ENCODE data around the gene KCNF1. TPM values are rescaled to one million over a fixed set of nuclear protein-coding genes. Genes with fewer than 3 reads are reported as not detected.

KCNF1 gene
- total and polyA plus RNA-seq, 10 of the 15 experiments (the other 5 are each of a cell fraction or from before 2014, with no cell fraction given) = not detected

GRCh38 chr2:10912076-10912731 is 470 bp downstream of the KCNF1 start:
- no peaks in the 10 kb centered on the region for H4K20me1 ChIP-seq (ENCODE audit: control insufficient read depth, insufficient read depth)
- no peak overlapping the region for H3K27ac ChIP-seq (ENCODE audit: control insufficient read depth, insufficient read depth)
- WGBS (ENCODE audit: insufficient coverage, insufficient replicate concordance, low lambda C conversion rate, missing lambda C conversion rate) = 41% methylated on average over 52 of the region's 81 CpGs
- CTCF ChIA-PET = no interaction called here
- TF ChIP-seq DPF2 (IDR thresholded peaks at IDR 0.05) = no peak
- TF ChIP-seq TCF12 (IDR thresholded peaks at IDR 0.05; ENCODE audit: low read depth, low read length) = no peak
- TF ChIP-seq JUNB (IDR thresholded peaks at IDR 0.05) = no peak
- TF ChIP-seq CHD2 (IDR thresholded peaks at IDR 0.05; ENCODE audit: borderline replicate concordance, low read depth, low read length) = no peak
- TF ChIP-seq PML (IDR thresholded peaks at IDR 0.05; ENCODE audit: low read length) = no peak
- no peak for TF ChIP-seq TBL1XR1 (IDR thresholded peaks at IDR 0.05; ENCODE audit: low read depth, low read length)
- no peak for TF ChIP-seq ZBTB40 (IDR thresholded peaks at IDR 0.05; ENCODE audit: borderline replicate concordance)
- TF ChIP-seq NFYA (IDR thresholded peaks at IDR 0.05; ENCODE audit: borderline replicate concordance, low read depth, low read length) = no peak
- no peak for TF ChIP-seq CREB1 (IDR thresholded peaks at IDR 0.05; ENCODE audit: low read depth)
- TF ChIP-seq KLF5 (IDR thresholded peaks at IDR 0.05; ENCODE audit: partially characterized antibody) = no peak
- TF ChIP-seq ZNF24 (IDR thresholded peaks at IDR 0.05) = no peak
- no peak for TF ChIP-seq ZNF274 (IDR thresholded peaks at IDR 0.05; ENCODE audit: insufficient read depth, insufficient read length)
- TF ChIP-seq CBX5 (IDR thresholded peaks at IDR 0.05; ENCODE audit: low read depth) = no peak
- TF ChIP-seq SMAD1 (IDR thresholded peaks at IDR 0.05; ENCODE audit: low read depth, partially characterized antibody) = no peak
- TF ChIP-seq BHLHE40 (IDR thresholded peaks at IDR 0.05; ENCODE audit: borderline replicate concordance in 1 of 2, low read depth in 2 of 2, low read length in 1 of 2) = no peak
- TF ChIP-seq USF1 (IDR thresholded peaks at IDR 0.05; ENCODE audit: borderline replicate concordance, extremely low read length, insufficient read depth, low read depth, low read length) = no peak
- TF ChIP-seq RCOR1 (conservative IDR thresholded peaks at IDR 0.05; ENCODE audit: low read depth, low read length) = no peak
- no peak for TF ChIP-seq NKRF (conservative IDR thresholded peaks at IDR 0.05)
- no peak for DNase-seq (ENCODE audit: low read depth, low spot score)
- ATAC-seq = no peak
- H3K4me1 ChIP-seq (ENCODE audit: control insufficient read depth, insufficient read depth, low read length) = no peaks in the 10 kb centered on the region
- in situ Hi-C loops (cut with MboI) (no loop called here), intact Hi-C loops (cut with micrococcal nuclease; ENCODE audit: unreplicated experiment) (no loop called here)
- H3K9me3 ChIP-seq (replicated peaks; ENCODE audit: control insufficient read depth, insufficient read depth, low read length) = no peaks in the 10 kb centered on the region
- no TSS peak for BruUV-seq (replicated peaks)
- H3K9ac ChIP-seq (ENCODE audit: control insufficient read depth, insufficient read depth, low read length) = no peak overlapping the region
- H3K4me3 ChIP-seq = no peak overlapping the region
- RAD21 ChIA-PET (ENCODE audit: unreplicated experiment) = no interaction called here
- SMC1A ChIA-PET (ENCODE audit: uncharacterized antibody, unreplicated experiment) = no interaction called here
- H3K79me2 ChIP-seq (ENCODE audit: control insufficient read depth, insufficient read depth, low read length) = no peaks in the 10 kb centered on the region
- no peak overlapping the region for H3K4me2 ChIP-seq (ENCODE audit: control insufficient read depth, insufficient read depth)
- POLR2A ChIA-PET = no interaction called here
- no peak overlapping the region for H2AFZ ChIP-seq (ENCODE audit: control insufficient read depth, low read depth, low read length)
- FAIRE-seq = no peak
- no peaks in the 10 kb centered on the region for H3K36me3 ChIP-seq (ENCODE audit: control insufficient read depth in 2 of 2, insufficient read depth in 2 of 2, low read length in 1 of 2)
- H3K27me3 ChIP-seq (replicated peaks in 1 of 2; ENCODE audit: control insufficient read depth in 2 of 2, insufficient read depth in 2 of 2, low read length in 1 of 2) = peaks cover 0 to 9% of the 10 kb centered on the region in 2 experiments; a peak in 3 of 4 replicates
